ENCODE data around the gene ISLR.

ISLR gene

GRCh38 chr15:74178326-74179100 lies 5.0 kb downstream of the ISLR start:
- no peak for DNase-seq (ENCODE audit: low spot score)
- in situ Hi-C loops (cut with MboI; ENCODE audit: low pct_unique_long_range_greater_than_20kb, low sequenced_read_pairs, unreplicated experiment), result no loop called here
- TF ChIP-seq, protein P1, sequence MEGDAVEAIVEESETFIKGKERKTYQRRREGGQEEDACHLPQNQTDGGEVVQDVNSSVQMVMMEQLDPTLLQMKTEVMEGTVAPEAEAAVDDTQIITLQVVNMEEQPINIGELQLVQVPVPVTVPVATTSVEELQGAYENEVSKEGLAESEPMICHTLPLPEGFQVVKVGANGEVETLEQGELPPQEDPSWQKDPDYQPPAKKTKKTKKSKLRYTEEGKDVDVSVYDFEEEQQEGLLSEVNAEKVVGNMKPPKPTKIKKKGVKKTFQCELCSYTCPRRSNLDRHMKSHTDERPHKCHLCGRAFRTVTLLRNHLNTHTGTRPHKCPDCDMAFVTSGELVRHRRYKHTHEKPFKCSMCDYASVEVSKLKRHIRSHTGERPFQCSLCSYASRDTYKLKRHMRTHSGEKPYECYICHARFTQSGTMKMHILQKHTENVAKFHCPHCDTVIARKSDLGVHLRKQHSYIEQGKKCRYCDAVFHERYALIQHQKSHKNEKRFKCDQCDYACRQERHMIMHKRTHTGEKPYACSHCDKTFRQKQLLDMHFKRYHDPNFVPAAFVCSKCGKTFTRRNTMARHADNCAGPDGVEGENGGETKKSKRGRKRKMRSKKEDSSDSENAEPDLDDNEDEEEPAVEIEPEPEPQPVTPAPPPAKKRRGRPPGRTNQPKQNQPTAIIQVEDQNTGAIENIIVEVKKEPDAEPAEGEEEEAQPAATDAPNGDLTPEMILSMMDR (IDR thresholded peaks at IDR 0.05; ENCODE audit: extremely low read depth, insufficient read depth, missing control alignments), result no peak

DNA sequence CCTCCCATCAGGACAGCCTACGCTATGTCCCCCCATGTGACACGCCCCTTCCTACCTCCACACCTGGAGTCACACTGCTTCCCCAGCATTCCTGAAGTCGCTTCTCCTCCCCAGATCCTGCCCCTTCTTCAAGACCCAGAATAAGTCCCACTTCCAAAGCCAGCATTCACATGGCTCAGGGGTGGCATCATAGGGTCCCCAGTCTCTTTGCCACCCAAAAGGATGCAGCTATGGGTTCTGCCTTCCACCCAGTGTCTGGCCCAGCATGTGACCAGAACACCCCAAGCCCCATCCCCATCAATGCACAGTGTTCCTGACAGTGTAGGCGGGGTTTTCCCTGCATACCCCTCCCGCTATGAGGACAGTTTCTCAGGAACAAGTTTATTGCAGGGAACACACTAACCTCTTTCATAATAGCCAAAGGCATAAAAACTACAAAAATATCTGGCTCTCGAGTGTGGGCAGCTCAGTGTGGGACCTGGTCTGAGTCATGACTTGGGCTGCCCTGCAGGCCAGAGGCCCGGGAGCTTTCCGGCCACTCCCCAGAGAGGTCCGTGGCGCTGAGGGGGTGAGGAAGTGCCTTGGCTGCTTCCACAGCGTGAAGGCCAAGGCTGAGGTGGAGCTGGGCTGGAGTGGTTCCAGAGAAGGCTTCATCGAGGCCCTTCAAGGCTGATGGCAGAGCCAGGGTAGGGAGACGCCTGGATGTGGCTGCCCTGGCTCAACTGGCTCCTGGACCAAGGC lies 5.8 kb downstream of the ISLR start:
- DNase-seq (ENCODE audit: low spot score), result no peak
- in situ Hi-C loops (cut with MboI; ENCODE audit: low pct_unique_long_range_greater_than_20kb, low sequenced_read_pairs, unreplicated experiment), result no loop called here
- TF ChIP-seq, protein P1 (IDR thresholded peaks at IDR 0.05; ENCODE audit: extremely low read depth, insufficient read depth, missing control alignments), result no peak

GRCh38 chr15:74179983-74180880 lies 6.7 kb downstream of the ISLR start:
- no peak for DNase-seq (ENCODE audit: low spot score)
- TF ChIP-seq, protein P1 (IDR thresholded peaks at IDR 0.05; ENCODE audit: extremely low read depth, insufficient read depth, missing control alignments), result no peak
- in situ Hi-C loops (cut with MboI; ENCODE audit: low pct_unique_long_range_greater_than_20kb, low sequenced_read_pairs, unreplicated experiment), result no loop called here

DNA sequence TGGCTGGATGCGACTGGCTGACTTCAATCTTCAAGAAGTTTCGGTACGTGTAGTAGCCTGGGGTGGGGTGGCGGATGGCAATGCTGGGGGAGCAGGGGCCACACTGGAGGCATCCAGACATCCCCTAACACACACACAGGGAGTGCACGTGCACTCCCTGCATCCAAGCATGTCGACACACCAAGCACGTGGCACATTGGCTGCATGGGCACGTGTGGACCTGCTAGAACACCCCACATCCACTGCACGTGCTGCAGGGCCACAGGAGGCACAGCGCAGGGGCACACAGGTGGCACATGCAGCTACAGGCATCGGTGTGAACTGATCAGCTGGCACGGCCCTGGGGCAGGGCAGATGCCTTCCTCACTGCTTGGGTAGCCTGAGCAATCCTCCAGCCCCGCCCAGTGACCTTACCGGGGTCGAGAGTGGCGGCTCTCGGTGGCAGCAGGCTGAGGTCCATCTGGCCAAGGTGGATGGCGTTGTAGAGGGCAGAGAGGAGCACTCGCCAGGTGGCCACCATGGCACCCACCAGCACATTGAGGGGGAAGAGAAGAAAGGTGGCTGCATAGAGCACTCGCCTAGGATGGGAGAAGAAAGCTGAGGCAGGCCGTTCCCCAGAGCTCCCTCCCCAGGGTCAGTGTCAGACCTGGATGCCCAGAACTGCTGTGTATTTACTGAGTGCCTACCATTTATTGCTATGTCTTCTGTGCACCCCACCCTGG lies 7.5 kb downstream of the ISLR start:
- no peak for DNase-seq (ENCODE audit: low spot score)
- in situ Hi-C loops (cut with MboI; ENCODE audit: low pct_unique_long_range_greater_than_20kb, low sequenced_read_pairs, unreplicated experiment), result no loop called here
- TF ChIP-seq, protein P1 (IDR thresholded peaks at IDR 0.05; ENCODE audit: extremely low read depth, insufficient read depth, missing control alignments), result no peak

DNA sequence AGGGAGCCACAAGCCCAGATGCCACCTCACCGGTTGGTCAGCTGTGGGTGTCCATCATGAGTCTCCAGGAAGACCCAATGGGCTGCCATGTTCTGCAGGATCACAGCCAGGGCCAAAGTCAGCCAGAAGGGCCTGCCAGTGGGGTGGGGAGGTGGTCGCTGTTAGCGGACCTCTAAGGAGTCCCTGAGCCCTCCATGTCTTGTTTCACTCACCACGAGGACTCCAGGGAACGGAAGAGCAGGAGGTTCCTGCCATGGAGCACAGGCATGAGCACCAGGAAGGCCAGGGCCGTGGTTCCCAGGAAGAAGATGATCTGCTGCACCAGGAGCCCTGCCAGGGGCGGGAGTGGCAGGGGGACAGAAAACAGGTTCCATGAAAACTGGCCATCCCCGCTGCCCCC lies 8.6 kb downstream of the ISLR start:
- DNase-seq (ENCODE audit: low spot score), result no peak
- TF ChIP-seq, protein P1 (IDR thresholded peaks at IDR 0.05; ENCODE audit: extremely low read depth, insufficient read depth, missing control alignments), result no peak
- in situ Hi-C loops (cut with MboI; ENCODE audit: low pct_unique_long_range_greater_than_20kb, low sequenced_read_pairs, unreplicated experiment), result no loop called here
